SKM-1 (cell line): ENCODE results near the gene RFTN1.
"Not testable (repeated sequence)": the region's sequence is repeated elsewhere in the genome, so short reads cannot be mapped to it uniquely, and the experiment has no call there.

ENCODE experiments used
- DNase-seq: peaks from one replicate; lab custom pipeline; 2025; ENCODE audit not compliant: unreplicated experiment; lab: John Stamatoyannopoulos, UW

The RFTN1 gene

DNA sequence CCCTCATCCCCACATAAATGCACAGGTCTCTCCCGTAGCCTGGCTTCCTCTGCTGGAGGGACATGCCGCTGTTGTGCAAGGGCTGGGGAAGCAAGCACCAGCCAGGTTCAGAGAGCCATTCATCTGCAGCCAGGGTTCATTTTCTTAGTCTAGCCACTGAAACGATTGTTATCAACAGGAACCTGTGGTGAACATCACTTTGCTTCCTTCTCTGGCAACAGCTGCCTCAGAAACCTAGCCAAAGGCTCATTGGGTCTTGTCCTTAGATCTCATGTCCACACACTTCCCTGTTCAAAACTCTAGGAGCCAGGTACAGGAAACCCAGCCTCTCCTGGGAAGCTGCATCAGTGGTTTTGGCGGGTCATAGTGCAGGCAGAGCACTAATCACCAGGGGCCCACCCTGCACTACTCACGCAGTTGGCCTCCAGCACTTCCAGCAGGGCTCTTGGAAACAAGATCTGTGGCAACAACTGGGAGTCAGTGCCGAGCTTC is 201.5 kb downstream of the RFTN1 start:
- peak; percentile 34 for DNase-seq

DNA sequence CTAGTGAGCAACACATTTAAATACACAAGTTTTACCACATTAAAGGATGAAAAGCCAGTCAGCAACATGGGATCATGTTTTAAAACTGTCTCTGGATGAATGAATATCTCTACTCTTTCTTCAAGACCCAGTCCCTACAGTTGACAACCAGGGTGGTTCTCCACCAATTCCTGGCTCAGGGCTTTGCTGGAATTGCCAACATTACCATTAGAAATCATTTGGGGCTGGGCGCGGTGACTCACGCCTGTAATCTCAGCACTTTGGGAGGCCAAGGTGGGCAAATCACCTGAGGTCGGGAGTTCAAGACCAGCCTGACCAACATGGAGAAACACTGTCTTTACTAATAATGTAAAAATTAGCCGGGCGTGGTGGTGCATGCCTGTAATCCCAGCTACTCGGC is 203.0 kb downstream of the RFTN1 start:
- DNase-seq: not testable (repeated sequence)

DNA sequence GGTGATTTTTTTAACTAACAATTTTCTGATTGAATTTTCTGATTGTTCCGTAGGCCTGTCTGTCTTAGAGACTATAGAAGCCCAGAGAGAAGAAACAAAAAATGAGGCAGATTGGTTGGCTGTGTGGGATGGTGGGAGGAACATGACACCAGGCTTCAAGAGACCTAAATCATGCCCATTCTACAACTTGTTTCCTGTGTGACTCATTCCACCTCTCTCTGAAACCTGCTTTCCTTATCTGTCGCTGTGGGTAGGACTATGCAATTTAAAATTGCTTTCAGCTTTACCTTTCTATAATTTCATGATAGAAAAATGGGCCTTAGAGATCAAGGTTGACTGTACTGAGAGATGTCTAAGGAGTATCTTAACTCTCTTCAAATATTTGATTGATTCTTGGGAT is 203.9 kb downstream of the RFTN1 start:
- DNase-seq: no peak

DNA sequence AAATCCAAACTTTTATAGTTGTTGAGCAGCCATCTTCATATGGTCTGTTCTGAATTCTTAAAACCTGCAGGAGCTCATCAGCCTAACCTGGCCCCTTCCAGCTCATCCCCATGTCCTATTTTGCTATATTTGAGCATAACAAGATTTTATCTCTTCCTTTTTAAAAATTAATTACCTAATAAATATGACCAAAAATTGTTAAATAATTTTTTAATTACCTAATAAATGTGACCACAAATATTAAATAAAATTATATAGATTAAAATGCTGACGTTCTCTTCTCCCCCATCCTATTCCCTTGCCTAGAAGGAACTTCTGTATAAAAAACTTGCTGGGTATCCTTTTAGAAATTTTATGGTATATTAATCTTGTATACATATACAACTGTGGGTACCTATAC is 204.8 kb downstream of the RFTN1 start:
- DNase-seq: no peak

DNA sequence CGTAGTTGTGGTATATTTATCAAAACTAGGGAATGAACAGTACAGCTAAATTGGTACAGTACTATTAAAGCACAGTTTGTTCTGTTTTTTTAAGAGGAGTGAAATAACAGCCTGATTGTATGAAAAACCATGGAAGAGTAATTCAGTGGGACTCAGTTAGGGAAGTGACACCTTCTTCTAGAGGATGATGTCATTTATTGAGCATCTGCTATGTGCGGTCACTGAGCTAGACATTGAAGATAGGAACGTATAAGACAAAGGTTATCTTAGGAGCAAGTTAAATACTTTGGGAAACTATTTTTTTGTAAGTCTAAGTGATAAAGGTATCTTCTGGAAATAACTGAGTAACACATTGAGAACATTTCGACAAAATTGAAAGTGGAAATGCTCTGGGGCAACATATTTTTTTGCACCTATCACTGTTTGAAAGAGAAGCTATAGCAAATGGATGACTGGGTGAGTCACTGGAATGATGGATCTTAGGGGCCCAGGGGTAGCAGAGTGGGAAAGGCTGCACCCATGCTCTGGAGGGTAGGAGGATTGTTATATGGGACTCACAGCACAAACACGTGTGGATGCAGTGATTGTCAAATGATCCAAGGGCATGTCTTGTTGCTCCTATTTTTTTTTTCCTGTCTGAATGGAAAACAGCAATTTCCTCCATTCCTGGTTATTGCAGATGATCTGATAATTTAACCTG is 205.5 kb downstream of the RFTN1 start:
- DNase-seq: no peak

DNA sequence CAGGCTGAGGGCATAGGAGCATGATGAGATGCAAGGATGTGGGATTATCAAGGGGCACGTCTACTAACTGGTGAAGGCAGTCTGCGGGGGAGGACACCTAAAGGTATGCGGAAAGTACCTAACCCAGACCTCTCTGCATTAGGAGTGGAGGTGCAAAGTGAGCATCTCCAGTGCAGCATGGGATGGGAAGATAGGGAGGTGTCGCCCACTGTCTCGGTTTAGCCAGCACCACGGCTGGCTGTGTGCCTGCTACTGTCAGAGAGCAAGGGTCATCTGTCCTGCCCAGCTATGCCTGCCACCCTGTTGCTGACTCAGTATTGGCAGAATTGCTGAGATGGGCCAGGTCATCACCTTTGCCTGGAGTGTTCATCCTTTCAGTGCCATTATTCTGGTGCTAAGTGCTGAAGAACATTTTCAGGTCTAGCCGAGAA is 208.4 kb downstream of the RFTN1 start:
- no peak for DNase-seq

DNA sequence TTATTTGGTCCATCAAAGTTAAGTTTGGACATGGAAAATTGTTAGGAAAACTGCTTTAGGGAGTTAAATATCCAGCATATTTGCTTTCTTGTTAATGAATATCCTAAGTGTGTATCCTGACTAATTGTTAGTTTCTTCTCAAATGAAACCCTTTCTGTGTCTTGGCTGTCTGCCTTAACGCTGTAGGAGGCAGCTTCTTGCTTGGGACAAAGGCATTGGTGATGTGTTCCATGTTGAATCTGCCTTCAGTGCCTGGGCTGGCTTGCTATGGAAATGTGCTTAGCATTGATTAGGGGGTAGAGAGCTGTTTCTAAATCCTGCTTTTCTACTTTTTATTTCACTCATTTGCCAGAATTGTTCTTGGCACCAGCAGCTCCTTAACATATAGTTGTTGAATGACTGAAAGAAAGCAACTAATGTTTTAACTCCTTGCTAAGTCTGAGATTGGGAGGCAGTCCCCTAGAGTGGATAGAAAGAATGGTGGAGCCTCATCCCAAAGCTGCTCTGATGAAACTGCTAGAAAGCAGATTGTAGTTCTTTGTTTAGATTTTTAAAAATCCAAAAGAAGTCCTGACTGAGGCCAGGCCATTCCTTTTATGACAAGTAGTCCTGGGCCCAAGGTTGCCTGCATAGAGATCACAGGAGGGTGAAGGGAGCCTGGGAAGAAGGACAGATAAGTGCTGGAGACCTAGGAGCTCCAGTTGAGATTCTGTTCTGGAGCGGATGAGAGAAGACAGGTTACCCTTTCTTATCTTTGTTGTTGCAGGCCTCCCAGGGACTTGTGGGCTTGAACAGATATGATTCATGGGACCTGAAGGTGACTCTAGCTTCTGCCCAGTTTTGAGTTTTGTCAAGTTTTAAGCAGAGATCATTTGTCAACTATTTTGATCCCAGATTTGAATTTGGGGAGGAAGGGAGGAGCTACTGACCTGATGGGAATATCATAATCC is 209.2 kb downstream of the RFTN1 start:
- no peak for DNase-seq

DNA sequence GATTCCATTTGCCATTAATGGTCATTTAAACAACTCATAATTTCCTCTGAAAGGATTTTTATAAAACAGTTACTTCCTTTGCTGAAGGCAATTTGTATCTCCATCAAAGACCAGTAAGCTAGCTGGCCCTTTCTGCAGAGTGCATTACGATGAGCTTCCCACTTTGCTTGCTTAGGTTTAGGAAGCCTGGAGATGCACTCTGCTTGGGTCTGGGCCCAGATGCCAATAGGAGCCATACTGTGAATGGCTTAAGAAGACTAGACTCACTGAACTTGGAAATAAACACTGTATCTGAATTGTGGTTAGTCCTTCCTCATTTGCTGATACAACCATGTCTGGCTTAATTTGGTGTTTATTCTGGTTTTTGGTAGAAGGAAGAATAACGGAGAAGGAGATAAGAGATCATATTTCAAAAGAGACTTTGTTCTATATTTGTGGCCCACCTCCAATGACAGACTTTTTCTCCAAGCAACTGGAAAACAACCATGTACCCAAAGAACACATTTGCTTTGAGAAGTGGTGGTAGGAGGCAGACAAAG is 210.4 kb downstream of the RFTN1 start:
- DNase-seq: no peak

DNA sequence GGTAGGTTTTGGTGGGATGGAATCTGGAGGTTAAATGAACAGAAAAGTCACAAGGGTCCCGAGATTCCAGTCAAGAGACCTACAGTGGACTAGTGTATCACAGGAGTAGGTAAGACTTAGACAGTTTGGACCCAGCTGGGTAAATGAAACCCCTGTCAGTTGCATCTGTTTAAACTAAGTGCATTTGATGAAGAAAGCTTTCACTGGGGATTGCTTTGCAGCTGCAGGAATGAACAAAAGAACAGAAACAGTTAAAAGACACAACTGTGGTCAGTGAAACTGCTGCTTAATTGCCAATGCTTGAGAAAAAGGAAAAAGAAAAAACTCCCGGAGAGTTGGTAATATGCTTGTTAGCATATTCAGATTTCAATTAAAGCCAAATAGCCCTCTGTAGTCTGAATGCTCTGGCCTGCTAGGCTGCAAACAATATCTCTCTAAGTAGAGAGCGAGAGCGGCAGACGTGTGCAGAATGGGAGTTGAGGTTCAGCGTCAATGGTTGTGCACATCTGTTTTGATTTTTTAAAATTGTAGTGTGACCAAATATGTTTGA is 211.3 kb downstream of the RFTN1 start:
- DNase-seq: no peak

DNA sequence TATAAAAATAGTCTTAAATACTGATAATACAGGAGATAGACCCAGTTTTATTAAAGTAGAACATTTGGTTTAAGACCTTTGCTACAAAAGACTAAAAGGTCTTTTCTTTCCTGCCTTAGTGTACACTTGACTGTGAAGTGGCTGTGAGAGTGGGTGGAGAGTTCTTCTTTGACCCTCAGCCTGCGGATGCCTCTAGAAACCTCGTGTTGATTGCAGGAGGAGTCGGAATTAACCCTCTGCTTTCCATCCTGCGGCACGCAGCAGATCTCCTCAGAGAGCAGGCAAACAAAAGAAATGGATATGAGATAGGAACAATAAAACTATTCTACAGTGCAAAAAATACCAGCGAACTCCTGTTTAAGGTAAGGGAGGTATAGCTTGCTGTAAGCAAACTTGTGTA is 212.0 kb downstream of the RFTN1 start:
- no peak for DNase-seq

DNA sequence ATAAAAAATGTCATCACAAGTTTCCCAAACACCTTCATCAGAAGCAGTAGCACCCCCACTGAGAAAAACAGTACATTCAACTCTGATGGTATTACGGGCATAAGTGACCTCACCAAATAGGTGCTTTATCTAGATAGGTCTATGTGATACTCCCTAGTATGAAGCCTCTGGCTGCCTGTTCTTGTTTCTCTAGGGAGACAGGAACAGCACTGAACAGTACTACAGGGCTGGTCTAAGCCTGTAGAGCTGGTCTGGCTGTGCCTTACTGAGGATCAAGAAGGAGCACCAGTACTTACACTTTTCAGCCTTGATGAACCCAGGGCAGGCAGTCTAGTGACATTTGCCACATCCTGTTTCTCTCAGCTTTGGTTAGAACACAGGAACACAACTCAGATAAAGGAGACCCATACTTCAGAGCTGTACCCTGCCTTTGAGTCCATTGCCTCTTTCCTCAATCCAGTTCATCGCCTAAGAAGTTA is 212.6 kb downstream of the RFTN1 start:
- DNase-seq: no peak

DNA sequence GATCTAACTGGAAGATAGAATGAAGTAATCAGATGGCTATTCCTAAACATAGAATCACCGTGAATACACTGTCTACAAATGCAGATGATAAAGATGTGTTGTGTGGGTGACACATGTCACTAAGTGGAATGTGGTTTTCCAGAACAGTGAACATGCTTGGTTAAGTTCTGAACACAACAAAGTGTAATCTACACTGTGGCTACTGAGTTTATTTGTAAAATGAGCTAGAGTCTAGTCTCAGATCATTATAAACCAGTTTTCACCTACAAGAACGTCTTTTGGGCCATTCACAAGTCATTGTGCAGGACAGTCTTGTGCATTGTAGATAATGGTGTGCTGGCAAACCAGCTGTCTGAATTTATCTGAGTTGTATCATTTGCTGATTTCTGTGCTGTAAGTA is 213.2 kb downstream of the RFTN1 start:
- DNase-seq: no peak

DNA sequence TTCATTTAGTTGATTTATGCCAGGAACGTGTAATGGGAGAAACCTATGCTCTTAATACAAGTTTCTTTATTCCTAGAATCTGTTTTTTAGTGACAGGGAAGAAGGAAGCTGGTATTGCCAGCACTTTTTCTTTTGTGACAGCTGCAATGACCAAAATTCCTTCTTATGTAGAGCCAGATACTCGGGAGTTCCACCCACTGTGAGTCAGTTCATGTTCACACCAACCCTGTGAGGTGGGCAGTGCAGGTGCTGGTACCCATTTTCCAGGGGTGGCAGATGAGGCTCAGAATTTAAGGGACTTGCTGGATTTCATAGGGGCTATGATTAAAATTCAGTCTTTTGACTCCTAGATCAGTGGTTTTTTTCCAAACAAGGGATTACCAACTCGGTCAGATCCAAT is 213.8 kb downstream of the RFTN1 start:
- DNase-seq: no peak

DNA sequence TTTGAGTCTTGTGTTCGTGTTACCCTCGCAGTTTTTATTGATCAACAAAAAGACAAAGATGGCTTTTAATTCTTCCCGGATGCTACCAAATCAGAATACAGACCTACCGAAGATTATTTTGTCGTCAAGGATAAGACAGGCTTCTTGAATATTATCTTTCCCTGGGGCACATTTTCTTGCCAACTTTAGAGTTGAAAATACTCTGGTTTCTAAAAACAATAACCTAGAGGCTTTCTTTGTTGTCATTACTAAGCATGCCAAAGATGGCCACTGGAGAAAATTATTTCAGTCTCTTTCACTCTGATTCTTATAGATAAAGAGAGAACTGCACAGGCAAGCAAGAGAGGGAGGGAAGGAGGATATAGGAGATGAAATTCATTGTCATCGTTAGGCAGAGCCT is 214.6 kb downstream of the RFTN1 start:
- DNase-seq: no peak

DNA sequence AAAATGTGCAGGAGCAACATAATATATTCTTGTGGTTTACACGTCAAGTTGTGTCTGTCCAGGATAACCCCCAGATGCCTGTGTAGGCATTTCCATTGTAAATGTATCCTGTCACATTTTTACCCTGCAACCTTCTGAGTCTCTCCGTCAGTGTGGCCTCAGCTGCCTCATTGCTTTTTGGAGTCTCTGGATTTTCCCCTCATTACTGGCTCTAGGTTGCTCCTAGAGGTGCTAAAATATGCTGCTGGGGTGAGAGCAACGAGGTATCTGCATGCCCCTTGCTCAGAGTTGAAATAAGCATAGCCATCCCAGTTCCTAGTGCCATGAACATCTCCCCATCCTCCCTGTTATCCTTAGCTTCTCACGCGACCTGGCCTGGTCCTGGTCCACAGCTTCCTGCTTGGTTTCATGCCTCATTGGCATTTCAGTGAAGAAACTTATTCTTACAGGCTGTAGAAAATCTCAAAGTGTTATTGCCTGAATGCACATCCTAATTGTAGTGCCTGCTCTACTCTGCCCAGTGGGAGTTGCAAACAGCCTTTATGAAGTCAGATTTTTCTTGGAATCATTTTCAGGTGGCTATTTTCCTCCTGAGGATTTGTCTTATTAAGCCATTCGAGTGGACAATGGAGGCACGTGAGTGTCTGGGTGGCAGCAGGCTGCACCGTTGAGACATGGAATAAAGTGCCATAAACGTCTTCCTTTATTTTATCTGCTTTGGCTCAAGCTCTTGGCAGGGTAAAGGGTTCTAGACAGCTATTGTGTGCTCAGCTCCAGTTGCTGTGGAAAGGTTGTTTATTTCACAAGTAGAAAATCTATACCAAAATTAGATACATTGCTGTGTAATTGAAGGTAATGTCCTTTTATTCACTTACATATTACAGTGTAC is 215.3 kb downstream of the RFTN1 start:
- no peak for DNase-seq

DNA sequence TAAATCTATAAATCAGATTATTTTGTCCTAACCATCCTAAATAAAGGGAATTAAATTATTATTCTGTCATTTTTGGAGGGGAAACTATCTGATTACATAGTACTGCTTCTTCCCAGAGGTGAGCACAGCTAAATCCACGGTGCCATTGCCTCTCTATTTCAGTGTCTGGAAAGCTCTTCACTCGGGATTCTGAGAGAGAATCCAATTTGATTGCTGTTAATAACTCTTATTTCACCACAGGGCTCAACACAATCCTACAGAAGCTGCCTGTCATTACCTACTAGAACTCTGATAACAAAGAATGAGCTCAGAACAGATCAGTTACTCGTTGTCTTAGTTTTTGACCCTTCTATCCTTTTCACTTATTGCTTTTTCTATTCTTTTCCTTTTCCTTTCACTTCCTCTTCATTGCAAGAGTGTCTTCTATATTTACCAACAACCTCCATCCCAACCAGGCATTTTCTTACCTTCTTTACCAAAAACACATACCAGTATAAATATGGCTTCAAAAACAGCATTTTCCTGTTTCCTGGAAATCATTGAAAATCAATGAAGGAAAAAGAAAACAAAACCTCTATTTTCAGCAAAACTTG is 218.1 kb downstream of the RFTN1 start:
- DNase-seq: no peak

DNA sequence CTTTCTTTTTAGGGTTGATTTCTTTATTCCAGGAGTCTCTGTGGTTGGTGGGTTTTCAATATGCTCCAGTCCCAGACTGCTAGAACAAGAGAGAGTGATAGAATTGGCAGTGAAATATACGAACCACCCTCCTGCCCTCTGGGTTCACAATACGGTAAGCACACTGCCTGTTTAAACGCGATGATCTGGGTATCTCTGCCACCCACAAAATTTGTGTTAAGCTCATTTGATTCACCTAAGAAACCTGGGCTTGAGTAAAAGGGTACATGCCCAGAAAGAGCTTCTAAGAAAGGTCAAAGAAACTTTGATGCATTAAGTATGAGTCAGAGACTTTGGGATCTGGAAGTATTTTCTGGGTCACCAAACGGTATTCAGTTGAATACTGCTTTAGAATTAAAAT is 218.7 kb downstream of the RFTN1 start:
- no peak for DNase-seq

DNA sequence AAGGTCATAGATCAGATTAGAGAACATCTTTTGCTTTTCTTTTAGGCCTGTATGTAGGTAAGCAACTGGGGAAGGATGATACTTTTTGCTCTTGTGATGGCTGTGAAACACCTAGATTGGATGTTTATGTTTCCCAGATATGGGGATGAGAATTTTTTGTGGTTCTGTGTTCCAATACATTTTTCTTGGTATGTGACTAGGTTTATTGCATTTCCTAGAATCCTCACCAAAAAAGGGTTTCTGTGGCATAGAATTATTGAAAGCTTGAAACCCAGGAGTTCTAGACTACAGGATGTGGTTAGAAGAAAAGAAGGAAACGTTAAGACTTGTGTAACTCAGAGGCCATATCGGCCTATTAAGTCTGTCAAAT is 222.7 kb downstream of the RFTN1 start:
- peak; percentile 30 for DNase-seq

DNA sequence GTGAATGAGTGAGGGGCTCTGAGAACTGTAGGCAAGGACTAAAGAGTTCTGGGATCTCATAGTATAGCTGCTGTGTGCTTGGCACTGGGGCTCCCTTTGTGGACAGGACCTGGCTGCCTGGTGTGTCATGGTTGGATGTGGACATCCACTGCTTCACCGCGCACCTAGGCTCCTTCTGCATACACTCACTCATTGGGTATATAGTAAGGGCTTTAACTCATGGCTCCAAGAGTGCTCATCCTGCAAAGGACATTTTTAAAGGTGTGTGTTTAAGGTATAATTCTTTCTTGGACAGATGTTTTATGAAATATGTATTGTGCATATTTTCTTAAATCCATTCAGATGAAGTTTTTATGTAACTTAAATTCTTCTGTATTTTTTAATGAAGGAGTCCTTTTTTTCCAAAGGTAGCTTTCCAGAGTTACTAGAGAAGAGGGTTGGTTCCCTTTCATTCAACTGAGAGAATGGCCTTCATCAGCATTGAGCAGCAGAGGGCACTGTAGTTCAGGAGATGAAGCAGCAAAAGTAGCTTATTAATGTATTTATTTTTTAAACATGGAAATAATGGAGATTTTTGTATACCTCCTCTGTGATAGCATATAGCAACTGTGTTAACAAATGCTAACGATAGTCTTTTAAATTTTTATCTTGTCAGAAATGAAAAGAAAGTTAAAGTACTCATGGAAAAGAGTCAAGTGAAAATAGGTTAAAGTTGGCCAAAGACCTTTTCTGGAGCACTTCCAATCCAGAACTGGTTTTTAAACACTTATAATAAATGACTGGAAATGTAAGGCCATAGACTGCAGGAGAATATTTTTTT is 223.3 kb downstream of the RFTN1 start:
- peak; percentile 54 for DNase-seq
